GM18868 (cell line): ENCODE results near the gene BIRC5.

Experiments
- ATAC-seq: cut with Tn5 transposase; IDR thresholded peaks from one replicate; pipeline ENCODE4 v1.9.1; 2021; ENCODE audit warnings: mild to moderate bottlenecking, moderate library complexity; ENCODE audit not compliant: unreplicated experiment

Gene BIRC5

GRCh38 chr17:78271419-78272170 is 57.5 kb downstream of the BIRC5 start:
- no peak for ATAC-seq

GRCh38 chr17:78272181-78272913 is 58.3 kb downstream of the BIRC5 start:
- ATAC-seq = no peak

- no peak for ATAC-seq
Measured at GRCh38 chr17:78272914-78273258, 58.8 kb downstream of the BIRC5 start.

- ATAC-seq = no peak
Measured at GRCh38 chr17:78273813-78274212, 59.8 kb downstream of the BIRC5 start.
